Measurements from ENCODE around the gene SPATA3. TPM values are rescaled to one million over a fixed set of nuclear protein-coding genes. Genes with fewer than 3 reads are reported as not detected.

SPATA3 gene
- total RNA-seq, 1 donor from 2014 or later: not detected

DNA sequence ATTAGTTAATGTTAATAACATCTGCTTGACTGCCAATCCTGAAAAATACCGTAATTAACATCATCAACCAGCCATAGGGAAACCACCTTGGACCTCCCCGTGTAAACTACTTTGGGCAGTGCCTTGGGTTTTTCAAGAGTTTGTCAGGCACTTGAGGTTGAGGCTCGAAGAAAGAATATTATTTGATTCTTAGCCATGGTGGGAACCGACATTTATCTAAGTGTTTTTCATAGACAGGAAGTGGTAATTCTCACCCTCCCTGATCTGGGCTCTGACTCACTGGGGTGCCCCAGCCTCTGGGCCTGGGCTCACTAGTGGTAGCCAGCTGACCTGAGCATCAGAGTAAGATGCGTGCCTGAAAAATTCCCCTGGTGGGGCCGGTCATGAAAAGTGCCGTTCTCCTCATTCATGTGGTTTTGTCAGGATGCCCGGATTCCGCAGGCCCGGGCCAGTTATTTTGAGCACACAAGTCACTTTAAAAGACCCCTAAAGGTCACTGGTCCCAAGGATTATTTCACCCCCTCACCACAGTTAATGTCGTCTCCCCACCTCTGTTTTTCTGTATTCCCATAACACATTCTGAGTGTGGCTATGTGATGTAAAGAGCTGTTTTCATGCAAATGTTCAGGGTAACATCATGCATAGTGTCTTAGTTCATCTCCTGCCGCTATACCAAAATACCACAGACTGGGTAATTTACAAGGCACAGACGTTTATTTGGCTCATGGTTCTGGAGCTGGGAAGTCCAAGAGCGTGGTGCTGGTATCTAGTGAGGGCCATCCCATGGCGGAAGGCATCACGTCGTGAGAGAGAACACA lies 21.6 kb upstream of the SPATA3 start:
- intact Hi-C loops (cut with micrococcal nuclease): loop anchor here (1.0 to 2.0 kb wide), 3 partner anchors 17 to 50 kb away; partner anchors contain the start of gene GPR55
- Mint-ChIP-seq H3K9me3 (no peaks in the 10 kb centered on the region), H3K4me1 (peaks cover 44% of the 10 kb centered on the region), H3K4me3 (peak overlapping the region; percentile 60), H3K36me3 (ENCODE audit: low read depth) (no peaks in the 10 kb centered on the region), H3K27me3 (peaks cover 2% of the 10 kb centered on the region), H3K27ac (peak overlapping the region; percentile 92)
- POLR2A ChIA-PET: interaction anchor here (0.9 to 3.2 kb wide), 5 partner anchors 11 to 101 kb away, joined by 4 to 42 read pairs (median 5); partner anchors contain the start of gene GPR55
- peak; percentile 88 for ATAC-seq (ENCODE audit: low read depth)
- peak; percentile 43 for DNase-seq
- CTCF ChIA-PET: interaction anchor here (0.8 to 2.3 kb wide), 3 partner anchors 10 to 150 kb away, joined by 4 to 15 read pairs (median 5); no protein-coding TSS in a partner anchor
- TF ChIP-seq, protein P1, sequence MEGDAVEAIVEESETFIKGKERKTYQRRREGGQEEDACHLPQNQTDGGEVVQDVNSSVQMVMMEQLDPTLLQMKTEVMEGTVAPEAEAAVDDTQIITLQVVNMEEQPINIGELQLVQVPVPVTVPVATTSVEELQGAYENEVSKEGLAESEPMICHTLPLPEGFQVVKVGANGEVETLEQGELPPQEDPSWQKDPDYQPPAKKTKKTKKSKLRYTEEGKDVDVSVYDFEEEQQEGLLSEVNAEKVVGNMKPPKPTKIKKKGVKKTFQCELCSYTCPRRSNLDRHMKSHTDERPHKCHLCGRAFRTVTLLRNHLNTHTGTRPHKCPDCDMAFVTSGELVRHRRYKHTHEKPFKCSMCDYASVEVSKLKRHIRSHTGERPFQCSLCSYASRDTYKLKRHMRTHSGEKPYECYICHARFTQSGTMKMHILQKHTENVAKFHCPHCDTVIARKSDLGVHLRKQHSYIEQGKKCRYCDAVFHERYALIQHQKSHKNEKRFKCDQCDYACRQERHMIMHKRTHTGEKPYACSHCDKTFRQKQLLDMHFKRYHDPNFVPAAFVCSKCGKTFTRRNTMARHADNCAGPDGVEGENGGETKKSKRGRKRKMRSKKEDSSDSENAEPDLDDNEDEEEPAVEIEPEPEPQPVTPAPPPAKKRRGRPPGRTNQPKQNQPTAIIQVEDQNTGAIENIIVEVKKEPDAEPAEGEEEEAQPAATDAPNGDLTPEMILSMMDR (IDR thresholded peaks at IDR 0.05): no peak

DNA sequence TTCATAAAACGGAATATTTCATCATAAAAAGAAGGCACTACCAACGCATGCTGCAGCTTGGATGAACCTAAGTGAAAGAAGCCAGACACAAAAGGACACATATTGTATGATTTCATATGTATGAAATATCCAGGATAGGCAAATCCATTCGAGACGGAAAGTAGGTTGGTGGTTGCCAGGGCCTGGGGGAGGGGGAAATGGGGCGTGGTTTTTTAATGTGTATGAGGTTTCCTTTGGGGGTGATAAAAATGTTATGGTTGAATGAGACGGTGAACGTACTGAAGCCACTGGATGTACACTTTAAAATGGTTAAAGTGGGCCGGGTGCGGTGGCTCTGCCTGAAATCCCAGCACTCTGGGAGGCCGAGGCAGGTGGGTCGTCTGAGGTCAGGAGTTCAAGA lies 20.0 kb upstream of the SPATA3 start:
- H3K9me3 Mint-ChIP-seq: no peaks in the 10 kb centered on the region
- POLR2A ChIA-PET: interaction anchor here (0.6 to 3.2 kb wide), 3 partner anchors 9 to 109 kb away, joined by 3 to 42 read pairs (median 19); no protein-coding TSS in a partner anchor
- intact Hi-C loops (cut with micrococcal nuclease): loop anchor here (2.0 kb wide), 1 partner anchor 51 kb away; the partner anchor contains the start of gene GPR55
- ATAC-seq (ENCODE audit: low read depth) (no peak), DNase-seq (no peak)
- H3K4me1 Mint-ChIP-seq: peaks cover 39% of the 10 kb centered on the region
- H3K36me3 Mint-ChIP-seq (ENCODE audit: low read depth): no peaks in the 10 kb centered on the region
- TF ChIP-seq, protein P1 (IDR thresholded peaks at IDR 0.05): no peak
- peak overlapping the region; percentile 42 for H3K27ac Mint-ChIP-seq
- no peak overlapping the region for H3K4me3 Mint-ChIP-seq
- CTCF ChIA-PET: interaction anchor here (2.3 kb wide), 1 partner anchor 11 kb away, joined by 15 read pairs; no protein-coding TSS in a partner anchor
- H3K27me3 Mint-ChIP-seq: peaks cover 2% of the 10 kb centered on the region

DNA sequence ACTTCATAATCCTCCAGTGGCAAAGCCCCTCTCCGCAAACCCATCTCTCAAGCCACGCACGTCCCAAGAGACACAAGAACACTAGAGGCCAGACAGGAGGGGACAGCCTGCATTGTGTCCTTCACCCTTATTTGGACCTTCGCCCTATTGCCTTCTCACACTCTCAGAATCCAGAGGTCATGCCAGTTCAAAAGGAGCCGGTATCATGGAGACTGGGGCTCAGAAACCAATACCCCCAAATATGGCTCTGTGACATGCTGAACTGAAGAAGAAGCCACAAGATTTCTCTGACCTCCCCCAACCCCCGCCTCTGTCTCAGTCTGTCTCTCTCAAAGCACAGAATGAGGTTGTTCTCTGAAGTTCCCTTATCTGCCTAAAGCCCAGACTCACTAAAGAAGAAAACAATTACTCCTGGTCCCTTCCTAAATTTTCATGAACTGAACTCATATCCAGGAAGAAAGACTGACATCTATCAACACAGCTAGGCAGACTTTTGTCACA lies 19.2 kb upstream of the SPATA3 start:
- Mint-ChIP-seq H3K27me3 (peaks cover 2% of the 10 kb centered on the region), H3K4me3 (no peak overlapping the region), H3K4me1 (peaks cover 39% of the 10 kb centered on the region), H3K36me3 (ENCODE audit: low read depth) (no peaks in the 10 kb centered on the region), H3K9me3 (no peaks in the 10 kb centered on the region), H3K27ac (no peak overlapping the region)
- ChIA-PET POLR2A (no interaction called here), CTCF (no interaction called here)
- DNase-seq (no peak), ATAC-seq (ENCODE audit: low read depth) (no peak)
- intact Hi-C loops (cut with micrococcal nuclease): no loop called here
- TF ChIP-seq, protein P1 (IDR thresholded peaks at IDR 0.05): no peak

DNA sequence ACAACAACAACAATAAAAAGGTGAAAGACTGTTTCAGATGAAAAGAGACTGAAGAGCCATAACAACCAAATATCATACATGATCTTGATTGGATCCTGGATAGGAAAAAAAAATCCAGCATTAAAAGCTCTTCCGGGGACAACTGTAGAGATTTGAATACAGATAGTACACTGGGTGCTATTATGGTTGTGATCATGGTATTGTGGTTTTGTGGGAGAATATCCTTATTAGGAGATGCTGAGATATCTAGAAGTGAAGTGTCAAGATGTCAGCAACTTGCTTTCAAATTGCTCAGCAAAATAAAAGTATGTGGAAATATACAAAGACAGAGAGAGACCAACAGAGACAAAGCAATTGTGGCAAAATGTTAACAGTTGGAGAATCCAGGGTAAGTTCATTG lies 15.5 kb upstream of the SPATA3 start:
- POLR2A ChIA-PET: interaction anchor here (0.6 to 1.1 kb wide), 4 partner anchors 13 to 54 kb away, joined by 3 to 7 read pairs (median 4); no protein-coding TSS in a partner anchor
- Mint-ChIP-seq H3K36me3 (ENCODE audit: low read depth) (no peaks in the 10 kb centered on the region), H3K27me3 (peaks cover 2% of the 10 kb centered on the region), H3K9me3 (no peaks in the 10 kb centered on the region), H3K4me1 (peaks cover 30% of the 10 kb centered on the region), H3K27ac (no peak overlapping the region), H3K4me3 (no peak overlapping the region)
- CTCF ChIA-PET: interaction anchor here (1.3 kb wide), 1 partner anchor 132 kb away, joined by 3 read pairs; no protein-coding TSS in a partner anchor
- ATAC-seq (ENCODE audit: low read depth) (no peak), DNase-seq (no peak)
- intact Hi-C loops (cut with micrococcal nuclease): no loop called here
- TF ChIP-seq, protein P1 (IDR thresholded peaks at IDR 0.05): no peak

DNA sequence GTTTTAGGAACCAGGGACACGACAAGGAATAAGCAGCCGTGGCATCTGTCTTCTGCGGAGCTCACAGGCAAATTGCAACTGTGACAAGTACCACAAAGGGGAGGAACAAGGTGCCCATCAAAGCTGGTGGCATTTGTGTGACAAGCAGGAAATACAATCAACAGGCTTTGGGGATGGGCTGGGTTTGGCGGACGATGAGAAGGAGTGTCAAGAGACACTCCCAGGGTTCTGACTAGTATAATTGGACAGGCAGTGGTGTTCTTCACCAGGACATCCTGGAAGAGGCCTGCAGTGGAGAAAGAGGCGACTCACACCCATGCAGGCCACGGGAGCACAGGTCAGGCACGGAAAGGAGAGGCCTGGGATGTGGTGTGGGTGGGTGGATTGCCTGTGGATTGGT lies 14.2 kb upstream of the SPATA3 start:
- Mint-ChIP-seq H3K9me3 (no peaks in the 10 kb centered on the region), H3K4me3 (no peak overlapping the region), H3K4me1 (peaks cover 23% of the 10 kb centered on the region), H3K27me3 (no peaks in the 10 kb centered on the region), H3K36me3 (ENCODE audit: low read depth) (no peaks in the 10 kb centered on the region), H3K27ac (no peak overlapping the region)
- ATAC-seq (ENCODE audit: low read depth) (no peak), DNase-seq (no peak)
- ChIA-PET POLR2A (interaction anchor here (0.7 kb wide), 1 partner anchor 115 kb away, joined by 9 read pairs; no protein-coding TSS in a partner anchor), CTCF (interaction anchor here (2.2 to 7.8 kb wide), 2 partner anchors 82 to 157 kb away, joined by 9 to 97 read pairs; no protein-coding TSS in a partner anchor)
- intact Hi-C loops (cut with micrococcal nuclease): no loop called here
- TF ChIP-seq, protein P1 (IDR thresholded peaks at IDR 0.05): no peak

Measured in activated B cell treated with CpG ODN at 0.5 μM for 24 hours (primary cell).